Breast epithelium (tissue), 3 donors: ENCODE data around the gene TAOK1.

Experiments used
- POLR2A ChIP-seq: fragments of 450-650 bp; IDR thresholded peaks from one replicate; pipeline ENCODE4 v1.6.1; 2016; ENCODE audit warnings: antibody characterized with exemption, mild to moderate bottlenecking, moderate library complexity
- POLR2AphosphoS5 ChIP-seq, 3 donors: sonication (generic); formaldehyde crosslinking; IDR thresholded peaks; one replicate each; pipeline ENCODE4 v1.6.1; 2017; ENCODE audit warnings: antibody characterized with exemption in 3 of 3
- TF ChIP-seq, protein P1 (sequence below), 3 donors: fragments of 450-650 bp; IDR thresholded peaks; one replicate each; pipeline ENCODE4 v1.5.1; 2016 to 2017; ENCODE audit warnings: antibody characterized with exemption in 3 of 3, mild to moderate bottlenecking in 3 of 3, moderate library complexity in 3 of 3

GRCh38 chr17:29549177-29549923, 159.2 kb downstream of the TAOK1 start:
- TF ChIP-seq POLR2A (no peak), POLR2AphosphoS5 (IDR thresholded peaks at IDR 0.05) (no peak)
- TF ChIP-seq, protein P1, sequence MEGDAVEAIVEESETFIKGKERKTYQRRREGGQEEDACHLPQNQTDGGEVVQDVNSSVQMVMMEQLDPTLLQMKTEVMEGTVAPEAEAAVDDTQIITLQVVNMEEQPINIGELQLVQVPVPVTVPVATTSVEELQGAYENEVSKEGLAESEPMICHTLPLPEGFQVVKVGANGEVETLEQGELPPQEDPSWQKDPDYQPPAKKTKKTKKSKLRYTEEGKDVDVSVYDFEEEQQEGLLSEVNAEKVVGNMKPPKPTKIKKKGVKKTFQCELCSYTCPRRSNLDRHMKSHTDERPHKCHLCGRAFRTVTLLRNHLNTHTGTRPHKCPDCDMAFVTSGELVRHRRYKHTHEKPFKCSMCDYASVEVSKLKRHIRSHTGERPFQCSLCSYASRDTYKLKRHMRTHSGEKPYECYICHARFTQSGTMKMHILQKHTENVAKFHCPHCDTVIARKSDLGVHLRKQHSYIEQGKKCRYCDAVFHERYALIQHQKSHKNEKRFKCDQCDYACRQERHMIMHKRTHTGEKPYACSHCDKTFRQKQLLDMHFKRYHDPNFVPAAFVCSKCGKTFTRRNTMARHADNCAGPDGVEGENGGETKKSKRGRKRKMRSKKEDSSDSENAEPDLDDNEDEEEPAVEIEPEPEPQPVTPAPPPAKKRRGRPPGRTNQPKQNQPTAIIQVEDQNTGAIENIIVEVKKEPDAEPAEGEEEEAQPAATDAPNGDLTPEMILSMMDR (IDR thresholded peaks at IDR 0.05) = no peak
